ENCODE data around the gene NCMAP.

Gene NCMAP

DNA sequence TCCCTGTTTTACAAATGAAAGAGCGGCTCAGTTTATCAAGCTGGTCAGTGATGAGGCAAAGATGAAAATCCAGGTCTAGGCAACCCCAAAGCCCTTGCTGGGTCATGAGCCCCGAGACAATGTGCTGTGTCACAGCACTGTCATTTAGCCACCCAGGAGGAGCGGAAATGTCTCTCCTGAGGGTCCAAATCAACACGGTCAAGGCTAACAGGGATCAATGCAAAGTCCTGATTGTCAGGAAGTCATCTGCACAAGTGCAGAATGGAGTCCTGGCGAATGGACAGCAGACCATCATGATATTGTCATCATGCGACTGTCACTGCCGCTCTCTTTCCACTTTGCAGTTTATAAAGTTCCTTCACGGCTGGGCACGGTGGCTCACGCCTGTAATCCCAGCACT, 30.2 kb downstream of the NCMAP start:
- Histone ChIP-seq H3K27ac (ENCODE audit: low read length) (no peak overlapping the region), H3K9ac (ENCODE audit: low read length) (no peak overlapping the region), H3F3A (ENCODE audit: insufficient read depth, low read length) (no peaks in the 10 kb centered on the region), H3K27me3 (replicated peaks; ENCODE audit: insufficient read depth, low read length) (no peaks in the 10 kb centered on the region), H4K20me1 (ENCODE audit: insufficient read depth, low read length) (no peaks in the 10 kb centered on the region), H3K9me3 (replicated peaks; ENCODE audit: insufficient read depth, low read length) (no peaks in the 10 kb centered on the region), H3K9me2 (replicated peaks; ENCODE audit: insufficient read depth, low read length) (no peaks in the 10 kb centered on the region), H3K4me3 (ENCODE audit: low read length) (no peak overlapping the region), H3K4me1 (ENCODE audit: low read length) (peaks cover 9% of the 10 kb centered on the region), H2AFZ (ENCODE audit: low read length) (no peak overlapping the region), H3K4me2 (ENCODE audit: low read depth, low read length) (no peak overlapping the region), H3K36me3 (replicated peaks; ENCODE audit: insufficient read depth, low read length) (no peaks in the 10 kb centered on the region), H3K79me2 (ENCODE audit: low read length) (no peaks in the 10 kb centered on the region)
- TF ChIP-seq EZH2 (optimal IDR thresholded peaks at IDR 0.05; ENCODE audit: low read depth, low read length) (no peak), EZH2phosphoT487 (IDR thresholded peaks at IDR 0.05; ENCODE audit: low read length) (no peak)
- TF ChIP-seq, protein P1, sequence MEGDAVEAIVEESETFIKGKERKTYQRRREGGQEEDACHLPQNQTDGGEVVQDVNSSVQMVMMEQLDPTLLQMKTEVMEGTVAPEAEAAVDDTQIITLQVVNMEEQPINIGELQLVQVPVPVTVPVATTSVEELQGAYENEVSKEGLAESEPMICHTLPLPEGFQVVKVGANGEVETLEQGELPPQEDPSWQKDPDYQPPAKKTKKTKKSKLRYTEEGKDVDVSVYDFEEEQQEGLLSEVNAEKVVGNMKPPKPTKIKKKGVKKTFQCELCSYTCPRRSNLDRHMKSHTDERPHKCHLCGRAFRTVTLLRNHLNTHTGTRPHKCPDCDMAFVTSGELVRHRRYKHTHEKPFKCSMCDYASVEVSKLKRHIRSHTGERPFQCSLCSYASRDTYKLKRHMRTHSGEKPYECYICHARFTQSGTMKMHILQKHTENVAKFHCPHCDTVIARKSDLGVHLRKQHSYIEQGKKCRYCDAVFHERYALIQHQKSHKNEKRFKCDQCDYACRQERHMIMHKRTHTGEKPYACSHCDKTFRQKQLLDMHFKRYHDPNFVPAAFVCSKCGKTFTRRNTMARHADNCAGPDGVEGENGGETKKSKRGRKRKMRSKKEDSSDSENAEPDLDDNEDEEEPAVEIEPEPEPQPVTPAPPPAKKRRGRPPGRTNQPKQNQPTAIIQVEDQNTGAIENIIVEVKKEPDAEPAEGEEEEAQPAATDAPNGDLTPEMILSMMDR (IDR thresholded peaks at IDR 0.05; ENCODE audit: low read length), result no peak
- no peak for DNase-seq

GRCh38 chr1:24586970-24587820, 31.3 kb downstream of the NCMAP start:
- no peaks in the 10 kb centered on the region for H3K27me3 ChIP-seq (replicated peaks; ENCODE audit: insufficient read depth, low read length)
- no peaks in the 10 kb centered on the region for H3K9me2 ChIP-seq (replicated peaks; ENCODE audit: insufficient read depth, low read length)
- H3K4me1 ChIP-seq (ENCODE audit: low read length), result peaks cover 9% of the 10 kb centered on the region
- peak overlapping the region; percentile 71 for H2AFZ ChIP-seq (ENCODE audit: low read length)
- no peak overlapping the region for H3K27ac ChIP-seq (ENCODE audit: low read length)
- no peaks in the 10 kb centered on the region for H3K9me3 ChIP-seq (replicated peaks; ENCODE audit: insufficient read depth, low read length)
- TF ChIP-seq EZH2phosphoT487 (IDR thresholded peaks at IDR 0.05; ENCODE audit: low read length) (no peak), EZH2 (optimal IDR thresholded peaks at IDR 0.05; ENCODE audit: low read depth, low read length) (no peak)
- TF ChIP-seq, protein P1 (IDR thresholded peaks at IDR 0.05; ENCODE audit: low read length), result peak; percentile 78
- 0 out of 2 replicates have a peak overlapping the region, but pooled peaks have one; percentile 16 for H3K9ac ChIP-seq (ENCODE audit: low read length)
- H4K20me1 ChIP-seq (ENCODE audit: insufficient read depth, low read length), result no peaks in the 10 kb centered on the region
- H3F3A ChIP-seq (ENCODE audit: insufficient read depth, low read length), result no peaks in the 10 kb centered on the region
- peak; percentile 77 for DNase-seq
- H3K36me3 ChIP-seq (replicated peaks; ENCODE audit: insufficient read depth, low read length), result no peaks in the 10 kb centered on the region
- no peaks in the 10 kb centered on the region for H3K79me2 ChIP-seq (ENCODE audit: low read length)
- H3K4me2 ChIP-seq (ENCODE audit: low read depth, low read length), result peak overlapping the region; percentile 25; the same call in 1 of the 2 replicates
- no peak overlapping the region for H3K4me3 ChIP-seq (ENCODE audit: low read length)

DNA sequence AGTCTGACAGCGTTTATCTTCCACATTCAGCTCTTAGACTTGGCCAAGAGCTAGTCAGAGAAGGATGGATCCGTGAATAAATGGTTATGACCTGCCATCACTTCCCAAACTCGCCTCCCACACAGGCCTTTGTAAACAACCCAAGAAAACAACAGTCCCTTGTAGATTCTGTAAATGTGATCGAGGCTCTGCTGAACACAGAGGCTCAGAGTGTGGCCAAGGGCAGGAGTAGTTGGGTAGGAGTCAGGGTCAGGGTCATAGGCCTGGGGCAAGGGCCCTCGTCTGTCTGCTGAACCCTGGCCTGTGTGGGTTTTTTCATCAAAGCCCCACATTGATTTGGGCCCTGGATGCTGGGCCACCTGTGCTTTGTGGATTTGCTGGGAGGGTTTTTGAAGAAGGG, 32.7 kb downstream of the NCMAP start:
- Histone ChIP-seq H3K36me3 (replicated peaks; ENCODE audit: insufficient read depth, low read length) (no peaks in the 10 kb centered on the region), H3K27me3 (replicated peaks; ENCODE audit: insufficient read depth, low read length) (no peaks in the 10 kb centered on the region), H2AFZ (ENCODE audit: low read length) (no peak overlapping the region), H3K4me1 (ENCODE audit: low read length) (peaks cover 9% of the 10 kb centered on the region), H3K9ac (ENCODE audit: low read length) (no peak overlapping the region), H4K20me1 (ENCODE audit: insufficient read depth, low read length) (no peaks in the 10 kb centered on the region), H3K27ac (ENCODE audit: low read length) (no peak overlapping the region), H3F3A (ENCODE audit: insufficient read depth, low read length) (no peaks in the 10 kb centered on the region), H3K9me3 (replicated peaks; ENCODE audit: insufficient read depth, low read length) (no peaks in the 10 kb centered on the region), H3K4me2 (ENCODE audit: low read depth, low read length) (no peak overlapping the region), H3K4me3 (ENCODE audit: low read length) (no peak overlapping the region), H3K9me2 (replicated peaks; ENCODE audit: insufficient read depth, low read length) (no peaks in the 10 kb centered on the region), H3K79me2 (ENCODE audit: low read length) (no peaks in the 10 kb centered on the region)
- no peak for DNase-seq
- no peak for TF ChIP-seq EZH2 (optimal IDR thresholded peaks at IDR 0.05; ENCODE audit: low read depth, low read length)
- TF ChIP-seq EZH2phosphoT487 (IDR thresholded peaks at IDR 0.05; ENCODE audit: low read length), result no peak
- TF ChIP-seq, protein P1 (IDR thresholded peaks at IDR 0.05; ENCODE audit: low read length), result no peak

Data from MM.1S (cell line).